Upper lobe of left lung (tissue), 6 donors: ENCODE measurements around the gene ZBTB5. TPM values are rescaled to one million over a fixed set of nuclear protein-coding genes. Genes with fewer than 3 reads are reported as not detected.

Experiments used
- ATAC-seq, 2 donors: fragments of 200-7000 bp; cut with Tn5 transposase; one replicate each; pipeline ENCODE4 v1.9.1; 2022; ENCODE audit warnings: mild to moderate bottlenecking in 2 of 2, moderate library complexity in 2 of 2; ENCODE audit not compliant: low FRiP score in 2 of 2
- DNase-seq, 2 donors: peaks; one replicate each; pipeline ENCODE4 v3.0.0-alpha.2; 2019 to 2020
- H3K27ac ChIP-seq, 4 donors: fragments of 200-600 bp; sonication (generic); one replicate each; pipeline ENCODE4 v1.5.1; 2016 to 2019
- H3K27me3 ChIP-seq, 4 donors: fragments of 200-600 bp; sonication (generic); one replicate each; pipeline ENCODE4 v1.5.1; 2017 to 2019
- H3K36me3 ChIP-seq, 4 donors: fragments of 200-600 bp; sonication (generic); one replicate each; pipeline ENCODE4 v1.5.1; 2016 to 2019
- H3K4me1 ChIP-seq, 4 donors: fragments of 200-600 bp; sonication (generic); one replicate each; pipeline ENCODE4 v1.5.1; 2018 to 2019
- H3K4me3 ChIP-seq, 4 donors: fragments of 200-600 bp; sonication (generic); one replicate each; pipeline ENCODE4 v1.5.1; 2017 to 2019; ENCODE audit warnings: mild to moderate bottlenecking in 2 of 4, moderate library complexity in 1 of 4
- H3K9me3 ChIP-seq, 4 donors: fragments of 200-600 bp; sonication (generic); one replicate each; pipeline ENCODE4 v1.5.1; 2018 to 2019
- EP300 ChIP-seq, 4 donors: sonication (generic); formaldehyde crosslinking; IDR thresholded peaks; one replicate each; pipeline ENCODE4 v1.5.1; 2017; ENCODE audit warnings: antibody characterized with exemption in 4 of 4, control low read depth in 2 of 4
- POLR2A ChIP-seq, 4 donors: fragments of 450-650 bp; IDR thresholded peaks; one replicate each; pipeline ENCODE4 v1.5.1; 2016 to 2017; ENCODE audit warnings: antibody characterized with exemption in 4 of 4, mild to moderate bottlenecking in 2 of 4
- POLR2AphosphoS5 ChIP-seq, 2 donors: sonication (generic); formaldehyde crosslinking; IDR thresholded peaks; one replicate each; pipeline ENCODE4 v1.5.1; 2017; ENCODE audit warnings: antibody characterized with exemption in 2 of 2
- WGBS, 2 donors: methylation state at CpG; one replicate each; pipeline ENCODE4 v1.1.5; 2017 to 2018; 5-methylcytosine and 5-hydroxymethylcytosine counted together
- total RNA-seq, 6 donors: library from RNA; depleted of rRNA in 4 of 6; stranded (reverse); fragments of >200 nt in 4 of 6; gene quantifications; one replicate each; pipeline versions ENCODE4 v1.1.0 to v1.2.1, GENCODE V29; 2016 to 2021
- TF ChIP-seq, protein P1 (sequence below), 6 experiments: fragments of 450-650 bp in 4 of 6; fragments of 200-600 bp in 2 of 6; sonication (generic) in 2 of 6; IDR thresholded peaks; one replicate each; pipeline ENCODE4 v1.5.1; 2016 to 2019; ENCODE audit warnings: antibody characterized with exemption in 6 of 6
- donor health status: DM: no; HTN: no; CAD: no; lungs with moderate emphysema.
- donor health status: DM: no; HTN: yes; CAD: no; lungs with severe emphysema.

The ZBTB5 gene
- total RNA-seq, 6 donors from 2014 or later = 7.9 to 15.0 (median 10.0) TPM

DNA sequence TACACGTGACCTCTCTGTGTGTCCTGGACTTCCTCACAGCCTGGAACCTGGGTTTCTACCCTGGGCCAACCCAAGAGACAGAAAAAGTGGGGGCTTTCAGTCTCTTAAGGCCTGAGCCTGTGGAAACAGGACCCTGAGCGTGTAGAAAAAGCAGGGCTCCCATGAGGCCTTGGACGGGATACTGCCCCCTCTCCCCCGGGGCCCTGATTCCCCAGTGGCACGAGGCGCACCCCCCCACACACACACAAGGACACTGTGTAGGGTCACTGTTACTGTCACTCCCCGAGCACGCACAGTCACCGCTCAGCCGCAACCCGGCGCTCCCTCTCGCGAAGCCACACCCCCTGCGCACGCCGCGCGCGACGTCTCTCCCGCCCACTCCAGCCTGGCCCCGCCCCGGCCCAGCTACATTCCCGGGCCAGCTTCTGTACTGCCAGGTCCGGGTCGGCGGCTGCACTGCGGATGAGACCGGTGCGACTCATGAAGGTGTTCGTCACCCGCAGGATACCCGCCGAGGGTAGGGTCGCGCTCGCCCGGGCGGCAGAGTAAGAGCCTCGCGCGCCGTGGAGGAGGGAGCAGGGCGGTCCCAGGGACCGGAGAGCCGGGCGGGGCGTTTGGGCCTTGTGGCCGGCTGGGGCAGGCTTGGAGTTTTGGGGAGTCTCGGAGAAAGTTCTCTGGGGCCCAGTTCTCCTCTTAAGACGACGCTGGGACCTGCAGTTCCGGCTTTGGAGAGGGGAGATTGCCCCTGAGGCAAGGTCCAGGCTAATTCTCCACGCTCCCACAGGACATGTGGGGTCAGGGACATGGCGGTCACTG lies 42.8 kb downstream of the ZBTB5 start, which contains the start of gene GRHPR:
Gene GRHPR, plus strand, starts transcription at position 408 of the 816 bp plus-strand sequence. Its CDS starts 55 bp downstream, at position 463.
- no peaks in the 10 kb centered on the region for H3K27me3 ChIP-seq
- 0 to 1% methylated on average over 9 to 40 of the region's 56 CpGs for WGBS, 2 donors
- peaks cover 21 to 33% (median 23%) of the 10 kb centered on the region in 4 donors for H3K4me1 ChIP-seq
- ATAC-seq = peak; percentile 97 to 99
- peak in 3 of 4 donors; percentile 33 to 84 (median 78) for TF ChIP-seq POLR2A (IDR thresholded peaks at IDR 0.05)
- TF ChIP-seq POLR2AphosphoS5 (IDR thresholded peaks at IDR 0.05) = peak; percentile 77 to 86
- TF ChIP-seq EP300 (IDR thresholded peaks at IDR 0.05) = no peak
- TF ChIP-seq, protein P1, sequence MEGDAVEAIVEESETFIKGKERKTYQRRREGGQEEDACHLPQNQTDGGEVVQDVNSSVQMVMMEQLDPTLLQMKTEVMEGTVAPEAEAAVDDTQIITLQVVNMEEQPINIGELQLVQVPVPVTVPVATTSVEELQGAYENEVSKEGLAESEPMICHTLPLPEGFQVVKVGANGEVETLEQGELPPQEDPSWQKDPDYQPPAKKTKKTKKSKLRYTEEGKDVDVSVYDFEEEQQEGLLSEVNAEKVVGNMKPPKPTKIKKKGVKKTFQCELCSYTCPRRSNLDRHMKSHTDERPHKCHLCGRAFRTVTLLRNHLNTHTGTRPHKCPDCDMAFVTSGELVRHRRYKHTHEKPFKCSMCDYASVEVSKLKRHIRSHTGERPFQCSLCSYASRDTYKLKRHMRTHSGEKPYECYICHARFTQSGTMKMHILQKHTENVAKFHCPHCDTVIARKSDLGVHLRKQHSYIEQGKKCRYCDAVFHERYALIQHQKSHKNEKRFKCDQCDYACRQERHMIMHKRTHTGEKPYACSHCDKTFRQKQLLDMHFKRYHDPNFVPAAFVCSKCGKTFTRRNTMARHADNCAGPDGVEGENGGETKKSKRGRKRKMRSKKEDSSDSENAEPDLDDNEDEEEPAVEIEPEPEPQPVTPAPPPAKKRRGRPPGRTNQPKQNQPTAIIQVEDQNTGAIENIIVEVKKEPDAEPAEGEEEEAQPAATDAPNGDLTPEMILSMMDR (IDR thresholded peaks at IDR 0.05) = no peak
- H3K4me3 ChIP-seq = peak within 1 kb of the TSS; percentile 53 to 91 (median 71)
- peaks cover 0 to 21% (median 12%) of the 10 kb centered on the region in 4 donors for H3K36me3 ChIP-seq
- no peaks in the 10 kb centered on the region for H3K9me3 ChIP-seq
- peak; percentile 92 to 99 for DNase-seq
- H3K27ac ChIP-seq = peak within 1 kb of the TSS; percentile 78 to 93 (median 88)

DNA sequence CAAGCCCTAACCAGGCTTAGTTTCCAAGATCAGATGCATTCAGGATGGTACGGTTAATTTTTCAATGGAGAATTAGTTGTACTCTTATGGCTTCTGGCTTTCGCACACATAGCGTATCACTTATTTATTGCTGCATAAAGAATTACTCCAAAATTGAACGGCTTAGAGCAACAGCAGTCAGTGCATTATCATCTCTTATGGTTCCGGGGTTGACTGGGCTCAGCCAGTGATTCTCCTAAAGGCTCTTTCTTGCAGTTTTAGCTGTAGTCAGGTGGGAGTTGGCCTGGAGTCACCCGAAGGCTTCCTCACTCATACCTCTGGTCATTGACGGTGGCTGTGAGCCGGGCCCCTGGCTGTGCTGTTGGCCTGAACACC lies 43.3 kb downstream of the ZBTB5 start:
- no peaks in the 10 kb centered on the region for H3K9me3 ChIP-seq
- peaks cover 21 to 33% (median 23%) of the 10 kb centered on the region in 4 donors for H3K4me1 ChIP-seq
- 69 to 72% methylated on average over 8 of the region's 8 CpGs for WGBS, 2 donors
- ATAC-seq (no peak), DNase-seq (peak in 1 of 2 donors; percentile 51)
- H3K27me3 ChIP-seq = no peaks in the 10 kb centered on the region
- peak overlapping the region in 3 of 4 donors; percentile 71 to 91 (median 71) for H3K4me3 ChIP-seq
- peaks cover 0 to 15% (median 6%) of the 10 kb centered on the region in 4 donors for H3K36me3 ChIP-seq
- H3K27ac ChIP-seq = peak overlapping the region; percentile 78 to 93 (median 88)
- TF ChIP-seq POLR2AphosphoS5 (IDR thresholded peaks at IDR 0.05) (no peak), POLR2A (IDR thresholded peaks at IDR 0.05) (no peak)

DNA sequence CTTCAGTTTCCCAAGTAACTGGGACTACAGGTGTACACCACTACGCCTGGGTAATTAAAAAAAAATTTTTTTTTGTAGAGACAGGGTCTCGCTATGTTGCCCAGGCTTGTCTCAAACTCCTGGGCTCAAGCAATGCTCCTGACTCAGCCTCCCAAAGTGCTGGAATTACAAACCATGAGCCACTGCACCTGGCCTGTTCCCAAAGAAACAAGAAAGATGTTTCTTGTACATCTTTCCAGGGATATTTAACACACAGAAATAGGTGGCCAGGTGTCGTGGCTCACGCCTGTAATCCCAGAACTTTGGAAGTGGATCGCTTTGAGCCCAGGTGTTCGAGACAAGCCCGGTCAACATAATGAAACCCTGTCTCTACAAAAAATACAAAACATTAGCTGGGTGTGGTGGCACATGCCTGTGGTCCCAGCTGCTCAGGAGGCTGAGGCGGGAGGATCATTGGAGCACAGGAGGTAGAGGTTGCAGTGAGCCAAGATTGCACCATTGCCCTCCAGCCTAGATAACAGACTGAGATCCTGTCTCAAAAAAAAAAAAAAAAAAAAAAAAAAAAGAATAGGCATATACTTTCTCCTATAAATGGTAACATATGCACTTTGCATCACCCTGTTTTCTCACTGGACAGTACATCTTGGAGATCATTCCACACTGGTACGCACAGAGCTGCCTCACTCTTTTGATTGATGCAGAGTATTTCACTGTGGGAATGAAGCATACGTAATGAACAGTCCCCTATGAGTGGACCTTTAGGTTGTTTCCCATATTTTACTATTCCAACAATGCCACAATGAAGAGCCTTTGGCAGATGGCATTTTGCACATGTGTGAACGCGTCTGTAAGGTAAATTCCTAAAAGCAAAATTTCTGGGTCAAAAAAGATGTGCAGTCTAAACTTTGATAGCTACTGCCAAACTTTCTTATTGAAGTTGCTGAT lies 44.7 kb downstream of the ZBTB5 start:
- Histone ChIP-seq H3K36me3 (peaks cover 0 to 1% (median 0%) of the 10 kb centered on the region in 4 donors), H3K9me3 (no peaks in the 10 kb centered on the region), H3K27ac (no peak overlapping the region), H3K4me1 (peaks cover 21 to 33% (median 23%) of the 10 kb centered on the region in 4 donors), H3K4me3 (no peak overlapping the region), H3K27me3 (no peaks in the 10 kb centered on the region)
- TF ChIP-seq EP300 (IDR thresholded peaks at IDR 0.05) (no peak), POLR2A (IDR thresholded peaks at IDR 0.05) (no peak), POLR2AphosphoS5 (IDR thresholded peaks at IDR 0.05) (no peak)
- TF ChIP-seq, protein P1 (IDR thresholded peaks at IDR 0.05) = no peak
- DNase-seq (no peak), ATAC-seq (no peak)
- 87% methylated on average over 12 of the region's 12 CpGs for WGBS, 2 donors

DNA sequence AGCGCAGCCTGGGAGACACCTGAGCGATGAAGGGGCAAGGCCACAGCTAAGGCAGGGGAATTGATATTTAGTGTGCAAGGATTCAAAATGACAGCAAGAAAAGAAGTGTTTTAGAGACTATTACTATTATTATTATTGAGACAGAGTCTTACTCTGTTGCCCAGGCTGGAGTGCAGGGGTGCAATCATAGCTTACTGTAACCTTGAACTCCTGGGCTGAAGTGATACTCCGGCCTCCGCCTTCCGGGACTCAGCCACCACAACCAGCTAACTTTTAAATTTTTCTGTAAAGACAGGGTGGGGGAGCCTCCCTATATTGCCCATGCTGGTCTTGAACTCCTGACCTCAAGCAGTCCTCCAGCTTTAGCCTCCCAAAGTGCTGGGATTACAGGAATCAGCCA lies 46.0 kb downstream of the ZBTB5 start:
- Histone ChIP-seq H3K4me1 (peaks cover 17 to 31% (median 22%) of the 10 kb centered on the region in 4 donors), H3K27me3 (no peaks in the 10 kb centered on the region), H3K4me3 (no peak overlapping the region), H3K36me3 (no peaks in the 10 kb centered on the region), H3K9me3 (no peaks in the 10 kb centered on the region), H3K27ac (no peak overlapping the region)
- DNase-seq = no peak
- ATAC-seq = no peak
- no peak for TF ChIP-seq POLR2AphosphoS5 (IDR thresholded peaks at IDR 0.05)
- TF ChIP-seq, protein P1 (IDR thresholded peaks at IDR 0.05) = no peak
- no peak for TF ChIP-seq EP300 (IDR thresholded peaks at IDR 0.05)
- no peak for TF ChIP-seq POLR2A (IDR thresholded peaks at IDR 0.05)
- WGBS, 2 donors = 93 to 96% methylated on average over 5 of the region's 5 CpGs
